ENCODE results near the gene CMTM6. TPM values are rescaled to one million over a fixed set of nuclear protein-coding genes. Genes with fewer than 3 reads are reported as not detected.

The CMTM6 gene
- total RNA-seq, 1 donor from 2014 or later, result 8.9 TPM

DNA sequence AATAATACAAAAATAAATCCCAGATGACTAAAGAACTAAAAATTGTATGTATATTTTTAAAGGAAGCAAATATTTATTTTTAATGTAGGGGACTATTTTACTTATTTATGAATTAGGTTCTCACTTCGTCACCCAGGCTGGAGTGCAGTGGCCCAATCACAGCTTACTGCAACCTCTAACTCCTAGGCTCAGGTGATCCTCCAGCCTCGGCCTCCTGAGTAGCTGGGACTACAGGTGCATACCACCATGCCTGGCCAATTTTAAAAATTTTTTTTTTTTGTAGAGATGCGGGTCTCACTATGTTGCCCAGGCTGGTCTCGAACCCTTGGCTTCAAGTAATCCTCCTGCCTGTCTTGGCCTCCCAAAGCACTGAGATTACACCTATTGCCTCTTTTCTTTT is 68.4 kb downstream of the CMTM6 start:
- intact Hi-C loops (cut with DNase I), result no loop called here
- ATAC-seq (ENCODE audit: poor library complexity) (no peak), DNase-seq (no peak)

DNA sequence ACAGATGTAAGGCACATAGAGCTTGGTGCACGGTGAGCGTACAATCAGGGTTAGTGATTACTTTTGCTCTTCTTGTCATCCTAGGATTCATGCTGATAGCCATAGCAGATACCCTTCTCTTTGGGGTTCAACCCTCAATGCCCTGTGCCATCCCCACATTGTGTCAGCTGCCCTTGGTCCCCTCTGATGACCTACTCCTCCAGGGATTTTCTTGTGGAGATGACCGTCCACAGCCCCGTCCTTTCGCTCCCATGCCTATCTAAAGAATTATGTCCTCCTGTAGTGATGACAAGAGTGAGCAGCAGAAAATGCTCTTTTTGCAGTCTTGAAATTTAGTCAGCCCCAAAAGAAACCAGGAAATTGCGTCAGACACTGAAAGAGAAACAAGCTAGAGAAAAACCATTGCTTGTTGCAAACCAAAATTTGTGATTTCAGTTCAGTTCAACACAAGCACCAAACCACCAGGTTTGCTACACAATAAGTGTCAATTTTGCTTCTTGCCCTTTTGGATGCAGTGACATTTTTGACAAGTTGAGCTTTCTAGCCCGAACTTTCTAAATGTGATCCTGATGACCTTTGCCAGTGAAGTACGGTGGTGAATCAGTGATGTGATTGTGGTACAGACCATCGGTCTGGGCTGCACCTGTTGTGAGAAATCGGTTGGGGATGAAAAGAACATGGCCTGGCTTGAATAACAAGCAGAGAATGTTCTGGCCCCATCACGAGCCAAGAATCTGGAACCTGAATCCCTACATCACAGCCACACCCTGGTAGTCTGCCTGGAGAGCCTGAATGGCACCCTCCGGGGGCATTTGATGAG is 69.7 kb downstream of the CMTM6 start:
- ATAC-seq (ENCODE audit: poor library complexity) (no peak), DNase-seq (no peak)
- intact Hi-C loops (cut with DNase I), result no loop called here

DNA sequence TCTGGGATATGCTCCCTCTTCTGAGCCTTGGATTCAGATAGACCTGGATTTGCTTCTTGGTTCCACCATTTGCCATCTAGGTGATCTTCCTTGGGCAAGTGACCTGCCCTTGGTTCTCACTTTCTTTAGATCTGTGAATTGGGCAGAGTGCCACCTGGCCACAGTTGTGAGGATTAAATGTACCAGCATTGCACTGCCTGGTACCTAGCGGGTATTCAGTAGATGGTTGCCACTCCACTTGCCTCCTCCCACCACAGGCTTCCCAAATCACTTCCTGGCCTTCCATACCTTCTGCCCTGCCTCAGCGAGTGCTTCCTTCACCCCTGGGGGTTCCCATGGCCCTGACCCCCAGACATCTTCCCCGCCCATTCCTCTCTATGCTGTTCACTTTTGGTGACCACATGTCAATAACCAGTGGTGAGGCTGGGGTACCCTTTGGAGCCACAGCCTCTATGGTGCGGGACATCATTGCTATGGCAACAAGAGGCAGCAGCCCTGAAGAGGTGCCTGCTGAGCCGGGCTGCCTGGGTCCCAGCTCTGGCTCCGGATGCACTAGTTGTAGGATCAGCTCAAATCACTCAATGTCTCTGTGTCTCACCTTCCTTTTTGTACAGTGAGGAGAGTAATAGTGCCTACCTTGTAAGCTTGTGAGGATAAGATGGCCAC is 70.5 kb downstream of the CMTM6 start:
- no peak for DNase-seq
- intact Hi-C loops (cut with DNase I), result no loop called here
- ATAC-seq (ENCODE audit: poor library complexity), result no peak

DNA sequence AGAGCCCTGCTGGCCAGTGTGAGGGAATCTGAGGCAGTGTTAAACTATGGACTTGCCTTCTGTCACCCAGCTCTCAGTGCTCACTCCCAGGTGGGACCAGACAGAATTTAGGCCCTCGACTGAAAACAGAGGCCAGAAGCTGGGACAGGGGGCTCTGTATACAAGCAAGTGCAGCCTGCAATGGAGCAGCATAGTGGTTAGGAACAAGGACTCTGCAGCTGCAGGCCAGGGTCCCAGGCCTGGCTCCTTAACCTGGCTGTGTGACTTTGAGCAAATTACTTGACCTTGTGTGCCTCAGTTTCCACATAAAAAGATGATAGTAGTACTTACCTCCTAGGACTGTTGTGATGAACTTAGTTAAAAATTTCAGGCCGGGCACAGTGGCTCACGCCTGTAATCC is 71.2 kb downstream of the CMTM6 start:
- no peak for ATAC-seq (ENCODE audit: poor library complexity)
- no peak for DNase-seq
- intact Hi-C loops (cut with DNase I), result no loop called here

Small RNA genes within 50 kb of the gene (microRNA-seq; reads per million reads assigned to microRNA genes)
- gene MIR548AY, result not detected

Other genes starting within 250 kb of the CMTM6 start
- gene CMTM7, start 111.0 kb downstream of the CMTM6 start, total RNA-seq, result 2.7 TPM
- gene DYNC1LI1, start 68.0 kb upstream of the CMTM6 start, total RNA-seq, result 50.9 TPM
- gene CNOT10, start 182.3 kb upstream of the CMTM6 start, total RNA-seq, result 12.5 TPM

Measured in Right ventricle myocardium superior (tissue), 1 donor.